Measurements from ENCODE around the gene ARHGEF28.

Gene ARHGEF28

DNA sequence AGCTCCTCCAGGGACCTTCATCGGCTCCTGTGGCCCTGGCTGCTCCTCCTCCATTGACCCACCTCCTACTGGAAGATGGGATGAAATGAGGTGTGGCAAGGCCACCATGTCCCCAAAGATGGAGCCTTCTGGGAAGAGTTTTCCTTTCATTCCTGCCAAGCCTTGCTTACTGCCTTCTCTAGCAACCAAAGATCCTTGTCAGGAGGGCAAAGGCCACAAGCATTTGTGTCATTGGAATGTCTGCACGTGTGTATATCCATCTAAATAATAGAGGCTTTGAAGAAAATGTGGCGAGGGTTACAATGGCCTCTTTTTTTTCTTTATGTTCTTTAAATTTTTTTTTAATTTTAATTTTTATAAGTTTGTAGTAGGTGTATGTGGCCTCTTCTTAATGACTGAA, 313.6 kb downstream of the ARHGEF28 start:
- Histone ChIP-seq H3K4me3 (ENCODE audit: low read length, poor library complexity, severe bottlenecking) (no peak overlapping the region), H3K36me3 (ENCODE audit: insufficient read depth, low read length) (no peaks in the 10 kb centered on the region), H3K9me3 (ENCODE audit: insufficient read depth, low read depth, low read length) (no peaks in the 10 kb centered on the region), H3K4me2 (ENCODE audit: low read depth, low read length, poor library complexity, severe bottlenecking) (no peak overlapping the region), H3K79me2 (ENCODE audit: insufficient read depth, low read length) (no peaks in the 10 kb centered on the region), H3K27me3 (ENCODE audit: insufficient read depth, low read length, poor library complexity, severe bottlenecking) (no peaks in the 10 kb centered on the region), H3K4me1 (ENCODE audit: insufficient read depth, low read length, poor library complexity, severe bottlenecking) (no peaks in the 10 kb centered on the region), H4K20me1 (ENCODE audit: insufficient read depth, low read length, poor library complexity, severe bottlenecking) (no peaks in the 10 kb centered on the region), H3F3A (ENCODE audit: low read depth) (no peaks in the 10 kb centered on the region), H3K9ac (ENCODE audit: low read depth, low read length, poor library complexity, severe bottlenecking) (no peak overlapping the region), H2AFZ (ENCODE audit: low read length) (no peak overlapping the region), H3K9me2 (replicated peaks; ENCODE audit: low read depth, low read length) (no peaks in the 10 kb centered on the region)
- TF ChIP-seq, protein P1, sequence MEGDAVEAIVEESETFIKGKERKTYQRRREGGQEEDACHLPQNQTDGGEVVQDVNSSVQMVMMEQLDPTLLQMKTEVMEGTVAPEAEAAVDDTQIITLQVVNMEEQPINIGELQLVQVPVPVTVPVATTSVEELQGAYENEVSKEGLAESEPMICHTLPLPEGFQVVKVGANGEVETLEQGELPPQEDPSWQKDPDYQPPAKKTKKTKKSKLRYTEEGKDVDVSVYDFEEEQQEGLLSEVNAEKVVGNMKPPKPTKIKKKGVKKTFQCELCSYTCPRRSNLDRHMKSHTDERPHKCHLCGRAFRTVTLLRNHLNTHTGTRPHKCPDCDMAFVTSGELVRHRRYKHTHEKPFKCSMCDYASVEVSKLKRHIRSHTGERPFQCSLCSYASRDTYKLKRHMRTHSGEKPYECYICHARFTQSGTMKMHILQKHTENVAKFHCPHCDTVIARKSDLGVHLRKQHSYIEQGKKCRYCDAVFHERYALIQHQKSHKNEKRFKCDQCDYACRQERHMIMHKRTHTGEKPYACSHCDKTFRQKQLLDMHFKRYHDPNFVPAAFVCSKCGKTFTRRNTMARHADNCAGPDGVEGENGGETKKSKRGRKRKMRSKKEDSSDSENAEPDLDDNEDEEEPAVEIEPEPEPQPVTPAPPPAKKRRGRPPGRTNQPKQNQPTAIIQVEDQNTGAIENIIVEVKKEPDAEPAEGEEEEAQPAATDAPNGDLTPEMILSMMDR (conservative IDR thresholded peaks at IDR 0.05; ENCODE audit: low read length), result no peak
- TF ChIP-seq EZH2phosphoT487 (IDR thresholded peaks at IDR 0.05; ENCODE audit: borderline replicate concordance), result no peak

DNA sequence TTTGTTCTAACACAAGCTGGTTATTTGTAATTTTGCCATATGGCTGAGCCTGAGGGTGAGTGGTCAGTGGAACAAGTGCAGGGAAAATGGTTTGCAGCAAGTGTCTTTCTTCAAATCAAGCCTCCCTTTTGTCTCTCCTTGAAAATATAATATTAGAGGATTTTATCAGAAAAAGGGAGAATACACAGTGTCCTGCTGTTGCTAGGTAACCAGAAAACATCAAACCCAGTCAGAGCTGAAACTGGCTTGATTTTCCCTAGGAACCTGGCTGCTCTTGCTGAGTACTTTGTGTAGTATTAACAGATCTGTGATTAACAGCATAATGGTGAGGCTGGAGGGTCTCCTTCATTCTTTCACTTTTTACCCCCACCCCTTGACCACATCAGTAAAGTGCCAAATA, 314.0 kb downstream of the ARHGEF28 start:
- Histone ChIP-seq H3K79me2 (ENCODE audit: insufficient read depth, low read length) (no peaks in the 10 kb centered on the region), H3K36me3 (ENCODE audit: insufficient read depth, low read length) (no peaks in the 10 kb centered on the region), H2AFZ (ENCODE audit: low read length) (no peak overlapping the region), H3K9me2 (replicated peaks; ENCODE audit: low read depth, low read length) (no peaks in the 10 kb centered on the region), H3K4me1 (ENCODE audit: insufficient read depth, low read length, poor library complexity, severe bottlenecking) (no peaks in the 10 kb centered on the region), H3K4me3 (ENCODE audit: low read length, poor library complexity, severe bottlenecking) (no peak overlapping the region), H3F3A (ENCODE audit: low read depth) (no peaks in the 10 kb centered on the region), H4K20me1 (ENCODE audit: insufficient read depth, low read length, poor library complexity, severe bottlenecking) (no peaks in the 10 kb centered on the region), H3K9ac (ENCODE audit: low read depth, low read length, poor library complexity, severe bottlenecking) (no peak overlapping the region), H3K27me3 (ENCODE audit: insufficient read depth, low read length, poor library complexity, severe bottlenecking) (no peaks in the 10 kb centered on the region), H3K4me2 (ENCODE audit: low read depth, low read length, poor library complexity, severe bottlenecking) (no peak overlapping the region), H3K9me3 (ENCODE audit: insufficient read depth, low read depth, low read length) (no peaks in the 10 kb centered on the region)
- TF ChIP-seq EZH2phosphoT487 (IDR thresholded peaks at IDR 0.05; ENCODE audit: borderline replicate concordance), result no peak
- TF ChIP-seq, protein P1 (conservative IDR thresholded peaks at IDR 0.05; ENCODE audit: low read length), result no peak

DNA sequence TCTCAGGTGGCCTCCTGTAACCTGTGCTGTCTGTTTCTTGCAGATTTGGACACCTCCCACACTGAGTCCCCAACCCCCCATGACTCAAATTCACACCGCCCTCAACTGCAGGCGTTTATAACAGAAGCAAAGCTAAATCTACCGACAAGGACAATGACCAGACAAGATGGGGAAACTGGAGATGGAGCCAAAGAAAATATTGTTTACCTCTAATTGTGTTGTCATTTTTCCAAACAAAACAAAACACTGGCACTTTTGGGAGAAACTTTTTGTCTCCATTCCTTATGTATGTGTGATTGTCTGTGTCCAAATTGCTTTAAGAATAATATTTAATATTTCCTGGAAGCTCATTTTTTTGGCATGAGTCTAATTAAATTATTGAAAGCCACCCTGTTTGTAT, 314.8 kb downstream of the ARHGEF28 start:
- Histone ChIP-seq H4K20me1 (ENCODE audit: insufficient read depth, low read length, poor library complexity, severe bottlenecking) (no peaks in the 10 kb centered on the region), H3F3A (ENCODE audit: low read depth) (no peaks in the 10 kb centered on the region), H3K79me2 (ENCODE audit: insufficient read depth, low read length) (no peaks in the 10 kb centered on the region), H3K4me3 (ENCODE audit: low read length, poor library complexity, severe bottlenecking) (no peak overlapping the region), H3K9me3 (ENCODE audit: insufficient read depth, low read depth, low read length) (no peaks in the 10 kb centered on the region), H3K9me2 (replicated peaks; ENCODE audit: low read depth, low read length) (no peaks in the 10 kb centered on the region), H3K36me3 (ENCODE audit: insufficient read depth, low read length) (no peaks in the 10 kb centered on the region), H2AFZ (ENCODE audit: low read length) (no peak overlapping the region), H3K4me1 (ENCODE audit: insufficient read depth, low read length, poor library complexity, severe bottlenecking) (no peaks in the 10 kb centered on the region), H3K4me2 (ENCODE audit: low read depth, low read length, poor library complexity, severe bottlenecking) (no peak overlapping the region), H3K9ac (ENCODE audit: low read depth, low read length, poor library complexity, severe bottlenecking) (no peak overlapping the region), H3K27me3 (ENCODE audit: insufficient read depth, low read length, poor library complexity, severe bottlenecking) (no peaks in the 10 kb centered on the region)
- TF ChIP-seq EZH2phosphoT487 (IDR thresholded peaks at IDR 0.05; ENCODE audit: borderline replicate concordance), result no peak
- TF ChIP-seq, protein P1 (conservative IDR thresholded peaks at IDR 0.05; ENCODE audit: low read length), result no peak

Measured in Loucy (cell line).